DND-41 (cell line): ENCODE data around the gene MYLIP.

ENCODE experiments used
- ATAC-seq: fragments of 200-7000 bp; cut with Tn5 transposase; 3 replicates; pipeline ENCODE4 v1.9.1; 2021; ENCODE audit warnings: low read depth; ENCODE audit not compliant: insufficient read depth
- DNase-seq: peaks from one replicate; pipeline ENCODE4 v3.0.0-alpha.2; 2020
- H2AFZ ChIP-seq: 2 replicates; pipeline ENCODE4 v1.6.0; 2012; ENCODE audit warnings: low read depth, low read length
- H3K27ac ChIP-seq: 2 replicates; pipeline ENCODE4 v1.5.1; 2012; ENCODE audit warnings: low read length, inconsistent platforms
- H3K27me3 ChIP-seq: fragments of 200-600 bp; sonication (generic); 2 replicates; pipeline ENCODE4 v1.6.0; 2012; ENCODE audit warnings: low read length, mild to moderate bottlenecking, inconsistent platforms; ENCODE audit not compliant: insufficient read depth, poor library complexity
- H3K36me3 ChIP-seq: 2 replicates; pipeline ENCODE4 v1.5.1; 2012; ENCODE audit warnings: low read length, inconsistent platforms; ENCODE audit not compliant: insufficient read depth
- H3K4me1 ChIP-seq: 2 replicates; pipeline ENCODE4 v1.5.1; 2012; ENCODE audit warnings: mild to moderate bottlenecking, low read length; ENCODE audit not compliant: insufficient read depth
- H3K4me2 ChIP-seq: 2 replicates; pipeline ENCODE4 v1.6.0; 2012; ENCODE audit warnings: mild to moderate bottlenecking, moderate library complexity, low read length, inconsistent platforms; ENCODE audit not compliant: insufficient read depth
- H3K4me3 ChIP-seq, 2 experiments: fragments of 200-600 bp in 1 of 2; shearing (Covaris generic) in 1 of 2; 2 replicates each; pipeline ENCODE4 v1.5.1; 2012 to 2016; ENCODE audit warnings: inconsistent platforms in 2 of 2, low read length in 2 of 2, mild to moderate bottlenecking in 2 of 2, low read depth in 1 of 2, moderate library complexity in 1 of 2
- H3K79me2 ChIP-seq: 2 replicates; pipeline ENCODE4 v1.6.0; 2012; ENCODE audit warnings: low read length, inconsistent platforms; ENCODE audit not compliant: insufficient read depth
- H3K9ac ChIP-seq: 2 replicates; pipeline ENCODE4 v1.6.0; 2012; ENCODE audit warnings: low read depth, mild to moderate bottlenecking, inconsistent platforms, low read length, moderate library complexity
- H3K9me3 ChIP-seq: 2 replicates; pipeline ENCODE4 v1.5.1; 2012; ENCODE audit warnings: low read length, moderate library complexity, mild to moderate bottlenecking, inconsistent platforms; ENCODE audit not compliant: insufficient read depth, severe bottlenecking
- H4K20me1 ChIP-seq: 2 replicates; pipeline ENCODE4 v1.6.0; 2012; ENCODE audit warnings: low read length; ENCODE audit not compliant: insufficient read depth
- CTCF ChIP-seq: IDR thresholded peaks from 2 replicates; pipeline ENCODE4 v1.5.1; 2012; ENCODE audit warnings: borderline replicate concordance, low read length, moderate library complexity, mild to moderate bottlenecking; ENCODE audit not compliant: poor library complexity, severe bottlenecking; ENCODE audit errors: extremely low read depth
- EZH2 ChIP-seq: IDR thresholded peaks from 3 replicates; pipeline ENCODE4 v1.6.1; 2012; ENCODE audit warnings: borderline replicate concordance, low read depth, mild to moderate bottlenecking, moderate library complexity, low read length, inconsistent platforms; ENCODE audit not compliant: severe bottlenecking

The MYLIP gene

GRCh38 chr6:16196260-16196983, 67.5 kb downstream of the MYLIP start:
- no peak for TF ChIP-seq EZH2
- TF ChIP-seq CTCF: no peak
- H3K79me2 ChIP-seq: no peaks in the 10 kb centered on the region
- H3K9me3 ChIP-seq: no peaks in the 10 kb centered on the region
- ATAC-seq (no peak), DNase-seq (no peak)
- H3K4me3 ChIP-seq: no peak overlapping the region
- H3K27me3 ChIP-seq: no peaks in the 10 kb centered on the region
- no peak overlapping the region for H3K27ac ChIP-seq
- no peaks in the 10 kb centered on the region for H4K20me1 ChIP-seq
- H3K4me2 ChIP-seq: no peak overlapping the region
- H3K36me3 ChIP-seq: no peaks in the 10 kb centered on the region
- no peaks in the 10 kb centered on the region for H3K4me1 ChIP-seq
- H2AFZ ChIP-seq: no peak overlapping the region
- no peak overlapping the region for H3K9ac ChIP-seq

- H3K27ac ChIP-seq: no peak overlapping the region
- no peak overlapping the region for H3K4me2 ChIP-seq
- no peak overlapping the region for H3K4me3 ChIP-seq
- ATAC-seq (no peak), DNase-seq (no peak)
- H3K27me3 ChIP-seq: no peaks in the 10 kb centered on the region
- H4K20me1 ChIP-seq: no peaks in the 10 kb centered on the region
- no peaks in the 10 kb centered on the region for H3K79me2 ChIP-seq
- no peaks in the 10 kb centered on the region for H3K9me3 ChIP-seq
- H3K4me1 ChIP-seq: no peaks in the 10 kb centered on the region
- no peak overlapping the region for H2AFZ ChIP-seq
- no peaks in the 10 kb centered on the region for H3K36me3 ChIP-seq
- TF ChIP-seq CTCF (no peak), EZH2 (no peak)
- no peak overlapping the region for H3K9ac ChIP-seq
Observed at GRCh38 chr6:16196984-16197546, 68.2 kb downstream of the MYLIP start.
